NB4 (cell line): ENCODE data around the gene CHST6.
"Not testable (repeated sequence)": the region's sequence is repeated elsewhere in the genome, so short reads cannot be mapped to it uniquely, and the experiment has no call there.

Experiments used
- CTCF ChIP-seq: IDR thresholded peaks from one replicate; pipeline ENCODE4 v1.5.1; 2012; ENCODE audit warnings: low read depth, low read length
- POLR2A ChIP-seq: IDR thresholded peaks from 2 replicates; pipeline ENCODE4 v1.6.1; 2011; ENCODE audit warnings: mild to moderate bottlenecking; ENCODE audit not compliant: insufficient read length; ENCODE audit errors: extremely low read depth

- TF ChIP-seq CTCF, POLR2A: not testable (repeated sequence)
Measured at GRCh38 chr16:75426524-75426923, 68.7 kb downstream of the CHST6 start.
